GM12878 (cell line): ENCODE data around the gene HIVEP3. TPM values are rescaled to one million over a fixed set of nuclear protein-coding genes. Genes with fewer than 3 reads are reported as not detected.

Source experiments
- ATAC-seq: fragments of 200-7000 bp; cut with Tn5 transposase; 3 replicates; pipeline ENCODE4 v1.9.1; 2020; ENCODE audit warnings: mild to moderate bottlenecking, moderate library complexity
- BruUV-seq: library from RNA; stranded (reverse); fragments of 400-500 nt; replicated peaks from 2 replicates; lab custom pipeline; 2021; lab: Mats Ljungman, UMichigan
- CTCF ChIA-PET: fragments of 300-600 bp; sonication (Branson Sonifier 250); formaldehyde crosslinking; extraction: SDS; loops from one replicate; lab custom pipeline; 2021; ENCODE audit warnings: inconsistent platforms; lab: Yijun Ruan, JAX
- POLR2A ChIA-PET: fragments of 350-600 bp; formaldehyde crosslinking; extraction: SDS; loops from one replicate; lab custom pipeline; 2021; ENCODE audit warnings: inconsistent platforms; lab: Charles Lee
- RAD21 ChIA-PET: fragments of 300-600 bp; sonication (Branson Sonifier 250); formaldehyde crosslinking; loops from one replicate; lab custom pipeline; 2023; ENCODE audit warnings: antibody characterized with exemption; ENCODE audit not compliant: unreplicated experiment; lab: Charles Lee
- SMC1A ChIA-PET: fragments of 300-600 bp; sonication (Branson Sonifier 250); formaldehyde crosslinking; loops from one replicate; lab custom pipeline; 2023; ENCODE audit not compliant: unreplicated experiment, uncharacterized antibody; lab: Charles Lee
- DNase-seq: peaks from one replicate; pipeline ENCODE4 v3.0.0-alpha.2; 2011; ENCODE audit warnings: low read depth, low spot score
- FAIRE-seq: peaks from 3 replicates; lab custom pipeline; 2011; peaks lifted over from hg19 to GRCh38; lab: Jason Lieb, UNC
- H2AFZ ChIP-seq: 2 replicates; pipeline ENCODE4 v1.6.0; 2011; ENCODE audit warnings: low read depth, low read length, control low read depth; ENCODE audit not compliant: control insufficient read depth
- H3K27ac ChIP-seq: 2 replicates; pipeline ENCODE4 v1.5.1; 2011; ENCODE audit warnings: control low read depth; ENCODE audit not compliant: control insufficient read depth, insufficient read depth
- H3K27me3 ChIP-seq, 2 experiments: replicated peaks in 1 of 2; 2 replicates each; pipeline versions ENCODE4 v1.6.0 to v1.6.1; 2011; ENCODE audit warnings: low read length in 1 of 2; ENCODE audit not compliant: control insufficient read depth in 2 of 2, insufficient read depth in 2 of 2
- H3K36me3 ChIP-seq, 2 experiments: 2 replicates each; pipeline ENCODE4 v1.5.1; 2011; ENCODE audit warnings: low read length in 1 of 2; ENCODE audit not compliant: control insufficient read depth in 2 of 2, insufficient read depth in 2 of 2
- H3K4me1 ChIP-seq: 2 replicates; pipeline ENCODE4 v1.6.1; 2011; ENCODE audit warnings: mild to moderate bottlenecking, low read length, moderate library complexity, mixed read lengths; ENCODE audit not compliant: control insufficient read depth, insufficient read depth
- H3K4me2 ChIP-seq: 2 replicates; pipeline ENCODE4 v1.6.0; 2011; ENCODE audit warnings: control low read depth; ENCODE audit not compliant: control insufficient read depth, insufficient read depth
- H3K4me3 ChIP-seq: fragments of 200-600 bp; sonication (generic); 2 replicates; pipeline ENCODE4 v1.5.1; 2016
- H3K79me2 ChIP-seq: 2 replicates; pipeline ENCODE4 v1.6.0; 2011; ENCODE audit warnings: low read length; ENCODE audit not compliant: control insufficient read depth, insufficient read depth
- H3K9ac ChIP-seq: 2 replicates; pipeline ENCODE4 v1.8.0; 2011; ENCODE audit warnings: low read length, control low read depth, mixed read lengths; ENCODE audit not compliant: control insufficient read depth, insufficient read depth
- H3K9me3 ChIP-seq: replicated peaks from 3 replicates; pipeline ENCODE4 v1.5.1; 2011; ENCODE audit warnings: mild to moderate bottlenecking, low read length; ENCODE audit not compliant: control insufficient read depth, insufficient read depth
- H4K20me1 ChIP-seq: 2 replicates; pipeline ENCODE4 v1.6.0; 2011; ENCODE audit not compliant: control insufficient read depth, insufficient read depth
- EZH2 ChIP-seq: IDR thresholded peaks from 2 replicates; pipeline ENCODE4 v1.6.1; 2012; ENCODE audit warnings: low read depth, mild to moderate bottlenecking, control low read depth, inconsistent platforms, low read length, borderline replicate concordance; ENCODE audit not compliant: control insufficient read depth
- FOXK2 ChIP-seq: fragments of 450-650 bp; IDR thresholded peaks from 2 replicates; pipeline ENCODE4 v1.6.1; 2017; ENCODE audit warnings: mild to moderate bottlenecking, moderate library complexity
- HDAC2 ChIP-seq: fragments of 200-600 bp; sonication (generic); IDR thresholded peaks from 2 replicates; pipeline ENCODE4 v1.6.1; 2017
- SREBF2 ChIP-seq: IDR thresholded peaks from 2 replicates; pipeline ENCODE4 v1.6.1; 2012; ENCODE audit warnings: mild to moderate bottlenecking, low read length
- TCF12 ChIP-seq: IDR thresholded peaks from 2 replicates; pipeline ENCODE4 v1.6.1; 2011; ENCODE audit warnings: low read depth, mild to moderate bottlenecking, low read length
- ZNF274 ChIP-seq: IDR thresholded peaks from one replicate; pipeline ENCODE4 v1.8.0; 2011; ENCODE audit not compliant: insufficient read length, insufficient read depth
- ZSCAN29 ChIP-seq: fragments of 450-650 bp; IDR thresholded peaks from 2 replicates; pipeline ENCODE4 v1.6.1; 2017; ENCODE audit warnings: mild to moderate bottlenecking, moderate library complexity
- WGBS: methylation state at CpG from one replicate; pipeline ENCODE4 v1.1.6; 2016; ENCODE audit warnings: low lambda C conversion rate; ENCODE audit not compliant: insufficient replicate concordance, insufficient coverage; ENCODE audit errors: missing lambda C conversion rate; 5-methylcytosine and 5-hydroxymethylcytosine counted together
- in situ Hi-C: fragments of 300-500 bp; cut with MboI; formaldehyde crosslinking; loops from 9 replicates; pipeline ENCODE4 v1.14.3; 2018; ENCODE audit warnings: mixed read lengths
- intact Hi-C: fragments of 100-400 bp; cut with micrococcal nuclease; formaldehyde crosslinking; loops from one replicate; pipeline ENCODE4 v1.14.2; 2022; ENCODE audit not compliant: unreplicated experiment
- polyA plus RNA-seq, 11 experiments: library from polyadenylated mRNA; depleted of rRNA in 4 of 11; unstranded in 6 of 11; stranded (reverse) in 5 of 11; fragments of >200 nt; fragmentation: Nextera tagmentation in 4 of 11; fragmentation: Illumina TruSeq in 1 of 11; extraction: Ambion mirVana in 4 of 11; extraction: Trizol in 1 of 11; gene quantifications; 1 replicate in 1 of 11; 2 replicates in 10 of 11; pipeline versions ENCODE4 v1.2.1 to v1.2.3, GENCODE V29; 2011 to 2016; ENCODE audit warnings: inconsistent platforms in 2 of 11, missing spikeins in 2 of 11, low read depth in 1 of 11
- total RNA-seq, 4 experiments: library from RNA; depleted of rRNA in 3 of 4; stranded (reverse); fragments of >200 nt in 3 of 4; fragmentation: Illumina TruSeq in 1 of 4; extraction: Trizol in 1 of 4; gene quantifications; 2 replicates each; pipeline versions ENCODE4 v1.2.1 to v1.2.3, GENCODE V29; 2013 to 2021
- TF ChIP-seq, protein P1 (sequence below): fragments of 450-650 bp; formaldehyde crosslinking; IDR thresholded peaks from 2 replicates; pipeline ENCODE4 v1.4.0; 2020; ENCODE audit warnings: mild to moderate bottlenecking, moderate library complexity

HIVEP3 gene
- total and polyA plus RNA-seq, 10 of the 15 experiments (the other 5 are each of a cell fraction or from before 2014, with no cell fraction given) = 1.8 to 13.6 (median 3.8) TPM

DNA sequence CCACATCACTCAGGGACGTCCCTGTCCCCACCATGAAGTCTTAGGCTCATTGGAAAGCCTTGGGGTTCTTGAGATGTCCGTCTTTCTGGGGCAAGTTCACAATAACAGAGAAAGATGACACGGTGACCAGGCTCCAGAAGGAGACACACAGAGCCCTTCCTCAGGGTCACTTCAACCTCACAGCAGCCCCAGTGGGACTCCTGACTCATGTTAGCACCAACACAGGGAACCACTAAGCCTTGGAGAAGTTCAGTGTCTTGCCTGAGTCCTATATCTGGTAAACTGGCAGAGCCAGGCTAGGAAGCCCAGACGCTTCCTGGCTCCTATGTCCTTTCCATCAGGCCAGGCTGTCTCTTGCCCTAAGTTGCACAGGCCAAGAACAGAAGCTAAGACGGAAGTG, 199.1 kb downstream of the HIVEP3 start:
- H3K36me3 ChIP-seq = no peaks in the 10 kb centered on the region
- H3K9me3 ChIP-seq = no peaks in the 10 kb centered on the region
- H4K20me1 ChIP-seq = no peaks in the 10 kb centered on the region
- H2AFZ ChIP-seq = no peak overlapping the region
- no peak for DNase-seq
- intact Hi-C loops (no loop called here), in situ Hi-C loops (no loop called here)
- H3K27ac ChIP-seq = peak overlapping the region; percentile 38
- ChIA-PET RAD21 (interaction anchor here (0.8 to 14.9 kb wide), 16 partner anchors 9 to 145 kb away, joined by 3 to 262 read pairs (median 5); no protein-coding TSS in a partner anchor), POLR2A (interaction anchor here (0.8 to 3.3 kb wide), 12 partner anchors 9 to 82 kb away, joined by 3 to 16 read pairs (median 4); no protein-coding TSS in a partner anchor), CTCF (interaction anchor here (1.0 to 2.9 kb wide), 8 partner anchors 8 to 146 kb away, joined by 3 to 12 read pairs (median 5); no protein-coding TSS in a partner anchor), SMC1A (interaction anchor here (0.9 to 4.6 kb wide), 20 partner anchors 8 to 144 kb away, joined by 3 to 31 read pairs (median 5); no protein-coding TSS in a partner anchor)
- H3K79me2 ChIP-seq = no peaks in the 10 kb centered on the region; the same call in 1 of the 2 replicates
- H3K4me3 ChIP-seq = no peak overlapping the region
- no peak overlapping the region for H3K9ac ChIP-seq
- no peaks in the 10 kb centered on the region for H3K27me3 ChIP-seq
- no peak for FAIRE-seq
- no peak for ATAC-seq
- H3K4me1 ChIP-seq = peaks cover 58% of the 10 kb centered on the region
- WGBS = 39% methylated on average over 5 of the region's 5 CpGs
- no TSS peak for BruUV-seq
- H3K4me2 ChIP-seq = peak overlapping the region; percentile 9; the same call in 1 of the 2 replicates
- no peak for TF ChIP-seq ZSCAN29
- no peak for TF ChIP-seq EZH2
- no peak for TF ChIP-seq TCF12
- TF ChIP-seq, protein P1, sequence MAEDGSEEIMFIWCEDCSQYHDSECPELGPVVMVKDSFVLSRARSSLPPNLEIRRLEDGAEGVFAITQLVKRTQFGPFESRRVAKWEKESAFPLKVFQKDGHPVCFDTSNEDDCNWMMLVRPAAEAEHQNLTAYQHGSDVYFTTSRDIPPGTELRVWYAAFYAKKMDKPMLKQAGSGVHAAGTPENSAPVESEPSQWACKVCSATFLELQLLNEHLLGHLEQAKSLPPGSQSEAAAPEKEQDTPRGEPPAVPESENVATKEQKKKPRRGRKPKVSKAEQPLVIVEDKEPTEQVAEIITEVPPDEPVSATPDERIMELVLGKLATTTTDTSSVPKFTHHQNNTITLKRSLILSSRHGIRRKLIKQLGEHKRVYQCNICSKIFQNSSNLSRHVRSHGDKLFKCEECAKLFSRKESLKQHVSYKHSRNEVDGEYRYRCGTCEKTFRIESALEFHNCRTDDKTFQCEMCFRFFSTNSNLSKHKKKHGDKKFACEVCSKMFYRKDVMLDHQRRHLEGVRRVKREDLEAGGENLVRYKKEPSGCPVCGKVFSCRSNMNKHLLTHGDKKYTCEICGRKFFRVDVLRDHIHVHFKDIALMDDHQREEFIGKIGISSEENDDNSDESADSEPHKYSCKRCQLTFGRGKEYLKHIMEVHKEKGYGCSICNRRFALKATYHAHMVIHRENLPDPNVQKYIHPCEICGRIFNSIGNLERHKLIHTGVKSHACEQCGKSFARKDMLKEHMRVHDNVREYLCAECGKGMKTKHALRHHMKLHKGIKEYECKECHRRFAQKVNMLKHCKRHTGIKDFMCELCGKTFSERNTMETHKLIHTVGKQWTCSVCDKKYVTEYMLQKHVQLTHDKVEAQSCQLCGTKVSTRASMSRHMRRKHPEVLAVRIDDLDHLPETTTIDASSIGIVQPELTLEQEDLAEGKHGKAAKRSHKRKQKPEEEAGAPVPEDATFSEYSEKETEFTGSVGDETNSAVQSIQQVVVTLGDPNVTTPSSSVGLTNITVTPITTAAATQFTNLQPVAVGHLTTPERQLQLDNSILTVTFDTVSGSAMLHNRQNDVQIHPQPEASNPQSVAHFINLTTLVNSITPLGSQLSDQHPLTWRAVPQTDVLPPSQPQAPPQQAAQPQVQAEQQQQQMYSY (CRISPR knock-in tag) = no peak
- no peak for TF ChIP-seq FOXK2
- no peak for TF ChIP-seq SREBF2
- TF ChIP-seq ZNF274 = no peak
- no peak for TF ChIP-seq HDAC2
